Kidney (tissue), 14 donors: ENCODE results near the gene CREG2. TPM values are rescaled to one million over a fixed set of nuclear protein-coding genes. Genes with fewer than 3 reads are reported as not detected.

Experiments used
- DNase-seq, 5 donors: peaks; one replicate each; pipeline ENCODE4 v3.0.0-alpha.2; 2013 to 2020
- FAIRE-seq: peaks from 2 replicates; lab custom pipeline; 2012; peaks lifted over from hg19 to GRCh38; lab: Jason Lieb, UNC
- H3K27ac ChIP-seq, 2 donors: one replicate each; pipeline ENCODE4 v1.7.0; 2013; ENCODE audit warnings: low read depth in 2 of 2, low read length in 2 of 2, inconsistent platforms in 1 of 2
- H3K27me3 ChIP-seq: one replicate; pipeline ENCODE4 v1.7.1; 2013; ENCODE audit warnings: low read length, inconsistent platforms; ENCODE audit not compliant: control insufficient read depth, insufficient read depth
- H3K36me3 ChIP-seq, 3 donors: one replicate each; pipeline versions ENCODE4 v1.7.0 to v1.7.1; 2013; ENCODE audit warnings: low read length in 3 of 3, control low read depth in 1 of 3, inconsistent platforms in 1 of 3; ENCODE audit not compliant: insufficient read depth in 3 of 3, control insufficient read depth in 2 of 3
- H3K4me1 ChIP-seq, 3 donors: one replicate each; pipeline versions ENCODE4 v1.7.0 to v1.7.1; 2013; ENCODE audit warnings: low read length in 3 of 3, inconsistent platforms in 1 of 3, low read depth in 1 of 3; ENCODE audit not compliant: control insufficient read depth in 2 of 3, insufficient read depth in 2 of 3
- H3K4me3 ChIP-seq, 3 donors: one replicate each; pipeline versions ENCODE4 v1.7.0 to v1.8.1; 2013; ENCODE audit warnings: low read length in 3 of 3, control low read depth in 1 of 3, inconsistent platforms in 1 of 3
- H3K9ac ChIP-seq, 3 donors: one replicate each; pipeline versions ENCODE4 v1.7.0 to v1.7.1; 2013; ENCODE audit warnings: low read length in 3 of 3, control low read depth in 1 of 3, inconsistent platforms in 1 of 3
- H3K9me3 ChIP-seq, 3 donors: one replicate each; pipeline versions ENCODE4 v1.7.0 to v1.7.1; 2013; ENCODE audit warnings: low read length in 3 of 3, control low read depth in 1 of 3, inconsistent platforms in 1 of 3; ENCODE audit not compliant: control insufficient read depth in 2 of 3, insufficient read depth in 1 of 3
- intact Hi-C: fragments of 100-400 bp; cut with DNase I; formaldehyde crosslinking; loops from one replicate; pipeline ENCODE4 v1.11.1; 2022
- polyA plus RNA-seq: library from polyadenylated mRNA; stranded (reverse); fragments of 350-450 nt; fragmentation: Illumina TruSeq; extraction: RNeasy Lipid Tissue Mini Kit (QIAGEN cat#74804); gene quantifications from one replicate; pipeline ENCODE4 v1.2.3, GENCODE V29; 2014; ENCODE audit warnings: low read depth, low replicate concordance; ENCODE audit not compliant: insufficient read depth
- total RNA-seq: library from RNA; stranded (reverse); fragmentation: NEBNext Ultra II Directional; extraction: Animal tissue kit (Norgen Biotek cat#: 25700); gene quantifications from one replicate; pipeline ENCODE4 v1.2.1, GENCODE V29; 2021
- TF ChIP-seq, protein P1 (sequence below): IDR thresholded peaks from 3 replicates; pipeline ENCODE4 v1.5.1; 2012; ENCODE audit warnings: mild to moderate bottlenecking, moderate library complexity, borderline replicate concordance; ENCODE audit not compliant: insufficient read depth; ENCODE audit errors: extremely low read depth
- donor health status: control.
- donor health status: control.
- donor health status: control.
- donor health status: control.
- donor health status: control.
- donor health status: DM: yes; HTN: yes; CAD: no.
- donor health status: Normal renal cell carcinoma (clear cell type).

CREG2 gene
- total and polyA plus RNA-seq, 2 donors from 2014 or later = 0.69 TPM; not detected in 1

DNA sequence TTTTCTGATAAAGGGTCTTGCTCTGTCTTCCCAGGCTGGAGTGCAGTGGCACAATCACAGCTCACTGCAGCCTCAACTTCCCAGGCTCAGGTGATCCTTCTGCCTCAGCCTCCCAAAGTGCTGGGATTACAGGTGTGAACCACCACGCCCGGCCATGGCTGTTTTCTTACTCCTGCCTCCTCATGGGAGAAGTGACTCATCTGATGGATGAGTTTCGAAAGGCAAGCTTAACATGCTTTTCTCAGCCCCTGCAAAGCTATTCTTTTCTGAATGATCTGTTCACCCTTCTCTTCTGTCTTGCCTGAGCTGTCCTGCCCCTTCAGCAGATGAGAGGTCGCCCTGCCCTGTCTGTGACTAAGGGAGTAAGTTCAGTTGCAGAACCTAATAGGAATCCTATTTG is 929 bp upstream of the CREG2 start:
- no peak overlapping the region for H3K27ac ChIP-seq
- peaks cover 21% of the 10 kb centered on the region for H3K27me3 ChIP-seq
- TF ChIP-seq, protein P1, sequence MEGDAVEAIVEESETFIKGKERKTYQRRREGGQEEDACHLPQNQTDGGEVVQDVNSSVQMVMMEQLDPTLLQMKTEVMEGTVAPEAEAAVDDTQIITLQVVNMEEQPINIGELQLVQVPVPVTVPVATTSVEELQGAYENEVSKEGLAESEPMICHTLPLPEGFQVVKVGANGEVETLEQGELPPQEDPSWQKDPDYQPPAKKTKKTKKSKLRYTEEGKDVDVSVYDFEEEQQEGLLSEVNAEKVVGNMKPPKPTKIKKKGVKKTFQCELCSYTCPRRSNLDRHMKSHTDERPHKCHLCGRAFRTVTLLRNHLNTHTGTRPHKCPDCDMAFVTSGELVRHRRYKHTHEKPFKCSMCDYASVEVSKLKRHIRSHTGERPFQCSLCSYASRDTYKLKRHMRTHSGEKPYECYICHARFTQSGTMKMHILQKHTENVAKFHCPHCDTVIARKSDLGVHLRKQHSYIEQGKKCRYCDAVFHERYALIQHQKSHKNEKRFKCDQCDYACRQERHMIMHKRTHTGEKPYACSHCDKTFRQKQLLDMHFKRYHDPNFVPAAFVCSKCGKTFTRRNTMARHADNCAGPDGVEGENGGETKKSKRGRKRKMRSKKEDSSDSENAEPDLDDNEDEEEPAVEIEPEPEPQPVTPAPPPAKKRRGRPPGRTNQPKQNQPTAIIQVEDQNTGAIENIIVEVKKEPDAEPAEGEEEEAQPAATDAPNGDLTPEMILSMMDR = no peak
- no peak overlapping the region for H3K4me3 ChIP-seq
- no peak for DNase-seq
- H3K9me3 ChIP-seq = no peaks in the 10 kb centered on the region
- no peak for FAIRE-seq
- peaks cover 0 to 10% (median 6%) of the 10 kb centered on the region in 3 donors for H3K4me1 ChIP-seq
- intact Hi-C loops = no loop called here
- H3K36me3 ChIP-seq = no peaks in the 10 kb centered on the region
- H3K9ac ChIP-seq = no peak overlapping the region

DNA sequence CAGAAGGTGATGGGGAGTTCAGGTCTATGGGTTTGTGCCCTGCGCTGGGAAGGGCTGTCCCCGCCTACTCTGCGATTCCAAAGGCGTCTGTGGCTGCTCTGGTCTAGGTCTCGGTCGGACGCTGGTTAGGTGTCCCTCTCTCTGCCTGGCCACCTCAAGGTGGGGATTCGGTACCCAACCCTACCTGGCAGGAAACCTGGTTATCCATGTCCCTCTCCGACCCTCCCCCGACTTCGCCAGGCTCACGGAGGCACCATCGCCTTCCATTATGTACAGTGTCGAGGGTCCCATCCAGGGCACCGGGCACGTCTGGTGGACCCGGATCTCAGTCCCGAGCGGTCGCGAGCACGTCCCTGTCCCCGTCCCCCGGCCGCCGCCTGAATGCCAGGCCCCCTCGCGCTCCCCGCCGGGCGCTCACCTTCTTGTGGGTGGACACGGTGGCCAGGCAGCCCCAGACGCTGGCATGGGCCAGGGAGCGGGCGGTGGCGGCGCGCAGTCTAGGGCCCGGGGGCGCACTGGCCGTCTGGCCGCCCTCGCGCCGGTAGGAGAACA is 628 bp downstream of the CREG2 start:
- TF ChIP-seq, protein P1 = no peak
- Histone ChIP-seq H3K9ac (no peak overlapping the region), H3K4me3 (peak overlapping the region in 1 of 3 donors; percentile 33), H3K27me3 (peaks cover 21% of the 10 kb centered on the region), H3K36me3 (no peaks in the 10 kb centered on the region), H3K4me1 (peaks cover 0 to 10% (median 6%) of the 10 kb centered on the region in 3 donors), H3K27ac (no peak overlapping the region), H3K9me3 (no peaks in the 10 kb centered on the region)
- FAIRE-seq (no peak), DNase-seq (peak in 2 of 5 donors; percentile 12 to 19)
- intact Hi-C loops = no loop called here

DNA sequence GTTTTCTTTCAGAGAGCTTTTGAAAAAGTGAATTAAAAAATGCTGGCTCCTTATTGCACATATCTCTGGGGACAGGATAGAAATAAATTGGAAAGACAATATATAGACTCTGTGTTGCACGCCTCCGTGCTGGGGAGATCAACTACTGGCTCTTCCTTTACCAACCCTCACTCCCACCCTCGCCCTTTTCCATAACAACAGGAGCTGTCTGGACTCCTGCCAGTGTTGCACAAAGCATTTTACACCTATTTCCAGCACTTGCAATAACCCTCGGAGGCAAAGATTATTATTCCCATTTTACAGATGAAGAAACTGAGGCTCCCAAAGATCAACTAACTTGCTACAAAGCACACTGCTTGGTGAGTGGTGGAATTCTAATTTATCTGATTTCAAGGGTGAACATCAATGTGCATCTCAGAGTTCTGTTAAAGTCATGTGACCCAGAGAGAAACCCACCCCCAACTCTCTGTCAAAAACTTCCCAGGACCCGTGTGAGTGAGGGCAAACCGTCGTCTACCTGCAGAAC is 4.2 kb downstream of the CREG2 start:
- TF ChIP-seq, protein P1 = no peak
- no peak overlapping the region for H3K27ac ChIP-seq
- DNase-seq (no peak), FAIRE-seq (no peak)
- H3K36me3 ChIP-seq = no peaks in the 10 kb centered on the region
- H3K4me3 ChIP-seq = no peak overlapping the region
- H3K9me3 ChIP-seq = no peaks in the 10 kb centered on the region
- peaks cover 18% of the 10 kb centered on the region for H3K27me3 ChIP-seq
- peaks cover 0 to 10% (median 6%) of the 10 kb centered on the region in 3 donors for H3K4me1 ChIP-seq
- H3K9ac ChIP-seq = no peak overlapping the region
- intact Hi-C loops = no loop called here
